Head of caudate nucleus (tissue), 42 donors: Measurements from ENCODE around the gene PPP1R3G.

Experiments
- DNase-seq, 42 donors: peaks; one replicate each; pipeline versions ENCODE4 v3.0.0 to v3.0.0-alpha.2; 2020 to 2021; ENCODE audit warnings: mixed read lengths in 7 of 42
- intact Hi-C: fragments of 100-400 bp; cut with DNase I; formaldehyde crosslinking; loops from one replicate; pipeline ENCODE4 v1.15.0; 2022

PPP1R3G gene

GRCh38 chr6:5089481-5090438 is 4.6 kb downstream of the PPP1R3G start:
- no peak for DNase-seq
- intact Hi-C loops, result no loop called here

- intact Hi-C loops, result no loop called here
- no peak for DNase-seq
Measured at GRCh38 chr6:5090603-5091002, 5.5 kb downstream of the PPP1R3G start.

- no peak for DNase-seq
- intact Hi-C loops, result no loop called here
Measured at GRCh38 chr6:5091210-5092069, 6.3 kb downstream of the PPP1R3G start.

GRCh38 chr6:5093231-5094015 is 8.3 kb downstream of the PPP1R3G start:
- intact Hi-C loops, result no loop called here
- peak in 3 of 42 donors; percentile 19 to 47 (median 21) for DNase-seq

GRCh38 chr6:5094327-5094726 is 9.2 kb downstream of the PPP1R3G start:
- DNase-seq, result no peak
- intact Hi-C loops, result no loop called here

GRCh38 chr6:5095236-5095635 is 10.1 kb downstream of the PPP1R3G start:
- no peak for DNase-seq
- intact Hi-C loops, result no loop called here

- peak in 1 of 42 donors; percentile 1 for DNase-seq
- intact Hi-C loops, result no loop called here
Measured at GRCh38 chr6:5096482-5096881, 11.3 kb downstream of the PPP1R3G start.

GRCh38 chr6:5098501-5099270 is 13.5 kb downstream of the PPP1R3G start:
- intact Hi-C loops, result no loop called here
- peak in 2 of 42 donors; percentile 1 to 11 for DNase-seq

- DNase-seq, result peak in 1 of 42 donors; percentile 11
- intact Hi-C loops, result no loop called here
Measured at GRCh38 chr6:5099537-5099936, 14.4 kb downstream of the PPP1R3G start.

- intact Hi-C loops, result no loop called here
- DNase-seq, result peak in 2 of 42 donors; percentile 2 to 13
Measured at GRCh38 chr6:5100806-5101205, 15.7 kb downstream of the PPP1R3G start.

GRCh38 chr6:5102267-5102970 is 17.3 kb downstream of the PPP1R3G start:
- DNase-seq, result peak in 2 of 42 donors; percentile 1 to 7
- intact Hi-C loops, result no loop called here

- intact Hi-C loops, result no loop called here
- DNase-seq, result peak in 3 of 42 donors; percentile 7 to 13 (median 10)
Measured at GRCh38 chr6:5103250-5103649, 18.1 kb downstream of the PPP1R3G start.

- DNase-seq, result peak in 1 of 42 donors; percentile 4
- intact Hi-C loops, result no loop called here
Measured at GRCh38 chr6:5104667-5105066, 19.5 kb downstream of the PPP1R3G start.

GRCh38 chr6:5105146-5105545 is 20.0 kb downstream of the PPP1R3G start:
- intact Hi-C loops, result no loop called here
- DNase-seq, result no peak

- intact Hi-C loops, result no loop called here
- peak in 2 of 42 donors; percentile 3 to 7 for DNase-seq
Measured at GRCh38 chr6:5107341-5107740, 22.2 kb downstream of the PPP1R3G start.

GRCh38 chr6:5108068-5108467 is 22.9 kb downstream of the PPP1R3G start:
- DNase-seq, result peak in 16 of 42 donors; percentile 27 to 84 (median 47)
- intact Hi-C loops, result no loop called here

GRCh38 chr6:5108536-5109150 is 23.5 kb downstream of the PPP1R3G start:
- intact Hi-C loops, result no loop called here
- DNase-seq, result peak in 3 of 42 donors; percentile 5 to 32 (median 13)
